SU-DHL-6 (cell line): ENCODE measurements around the gene SETBP1.

Source experiments
- H2AFZ ChIP-seq: fragments of 200-600 bp; sonication (generic); 2 replicates; pipeline ENCODE4 v1.6.1; 2014; ENCODE audit warnings: low read depth, mild to moderate bottlenecking, moderate library complexity, mixed read lengths, antibody characterized with exemption, low read length; ENCODE audit not compliant: severe bottlenecking
- H3F3A ChIP-seq: fragments of 200-600 bp; shearing (Covaris generic); 2 replicates; pipeline ENCODE4 v1.6.0; 2016; ENCODE audit warnings: antibody characterized with exemption, mild to moderate bottlenecking; ENCODE audit not compliant: insufficient read depth
- H3K27ac ChIP-seq: fragments of 200-600 bp; sonication (generic); 2 replicates; pipeline ENCODE4 v1.5.1; 2016; ENCODE audit warnings: low read depth, mild to moderate bottlenecking, low read length, moderate library complexity, mixed read lengths
- H3K27me3 ChIP-seq: fragments of 200-600 bp; sonication (generic), shearing (Covaris generic); 2 replicates; pipeline ENCODE4 v1.6.0; 2014; ENCODE audit warnings: mild to moderate bottlenecking, low read length
- H3K36me3 ChIP-seq: fragments of 200-600 bp; sonication (generic); 2 replicates; pipeline ENCODE4 v1.6.1; 2014; ENCODE audit warnings: mild to moderate bottlenecking, low read length, mixed read lengths
- H3K4me2 ChIP-seq: fragments of 300-600, 200-600 bp; shearing (Covaris generic), sonication (generic); 2 replicates; pipeline ENCODE4 v1.6.0; 2014; ENCODE audit warnings: low read length, low read depth, mild to moderate bottlenecking; ENCODE audit not compliant: poor library complexity, severe bottlenecking
- H3K4me3 ChIP-seq: fragments of 200-600 bp; sonication (generic); 2 replicates; pipeline ENCODE4 v1.5.1; 2014; ENCODE audit warnings: antibody characterized with exemption, low read length, mild to moderate bottlenecking, mixed read lengths; ENCODE audit not compliant: insufficient read depth, poor library complexity, severe bottlenecking
- H3K79me2 ChIP-seq: fragments of 200-600 bp; sonication (generic); 2 replicates; pipeline ENCODE4 v1.6.1; 2014; ENCODE audit warnings: mild to moderate bottlenecking, low read length, moderate library complexity; ENCODE audit not compliant: insufficient read depth
- H3K9ac ChIP-seq: fragments of 200-600 bp; sonication (generic); 2 replicates; pipeline ENCODE4 v1.7.0; 2014; ENCODE audit warnings: mild to moderate bottlenecking, low read length
- H3K9me2 ChIP-seq: fragments of 200-600 bp; sonication (generic); replicated peaks from 2 replicates; pipeline ENCODE4 v1.6.1; 2014; ENCODE audit warnings: low read length; ENCODE audit not compliant: insufficient read depth
- H3K9me3 ChIP-seq: fragments of 200-600 bp; sonication (generic); 2 replicates; pipeline ENCODE4 v1.6.1; 2014; ENCODE audit warnings: low read length, mixed read lengths; ENCODE audit not compliant: insufficient read depth
- H4K20me1 ChIP-seq: fragments of 200-600 bp; sonication (generic); 2 replicates; pipeline ENCODE4 v1.6.1; 2014; ENCODE audit warnings: low read depth, mild to moderate bottlenecking, antibody characterized with exemption, low read length, moderate library complexity, mixed read lengths
- EZH2phosphoT487 ChIP-seq: fragments of 200-600 bp; sonication (generic), shearing (Covaris generic); conservative IDR thresholded peaks from 2 replicates; pipeline ENCODE4 v1.6.1; 2018; ENCODE audit warnings: mild to moderate bottlenecking, antibody characterized with exemption, low read length, moderate library complexity, mixed read lengths
- TF ChIP-seq, protein P1 (sequence below): fragments of 200-600 bp; sonication (generic); IDR thresholded peaks from one replicate; pipeline ENCODE4 v1.5.1; 2017; ENCODE audit warnings: antibody characterized with exemption, mild to moderate bottlenecking, low read length, moderate library complexity; ENCODE audit not compliant: insufficient read depth, poor library complexity, severe bottlenecking

SETBP1 gene

DNA sequence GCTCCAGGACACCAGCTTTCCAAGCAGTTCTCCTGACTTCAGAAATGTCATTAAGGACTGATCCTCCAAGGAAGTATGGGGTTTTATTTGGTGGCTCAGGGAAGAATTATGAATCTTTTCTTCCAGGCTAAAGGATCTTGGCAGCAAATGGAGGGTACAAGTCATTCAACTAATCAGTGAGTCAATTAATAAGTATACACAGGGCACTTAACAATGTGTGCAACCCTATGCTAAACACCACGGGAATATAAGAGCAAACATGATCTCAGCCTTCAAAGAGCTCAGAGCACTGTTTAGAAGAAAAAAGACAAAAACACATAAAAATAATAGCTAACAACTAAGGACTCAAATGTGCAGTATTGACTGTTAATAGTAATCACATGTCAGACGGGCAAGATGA lies 234.5 kb downstream of the SETBP1 start:
- Histone ChIP-seq H3K9me3 (no peaks in the 10 kb centered on the region), H3K27me3 (no peaks in the 10 kb centered on the region), H3K9me2 (no peaks in the 10 kb centered on the region), H3K4me3 (no peak overlapping the region), H2AFZ (no peak overlapping the region), H3K4me2 (no peak overlapping the region), H3K36me3 (no peaks in the 10 kb centered on the region), H3K79me2 (no peaks in the 10 kb centered on the region), H3F3A (no peaks in the 10 kb centered on the region), H4K20me1 (no peaks in the 10 kb centered on the region), H3K9ac (no peak overlapping the region), H3K27ac (no peak overlapping the region)
- TF ChIP-seq, protein P1, sequence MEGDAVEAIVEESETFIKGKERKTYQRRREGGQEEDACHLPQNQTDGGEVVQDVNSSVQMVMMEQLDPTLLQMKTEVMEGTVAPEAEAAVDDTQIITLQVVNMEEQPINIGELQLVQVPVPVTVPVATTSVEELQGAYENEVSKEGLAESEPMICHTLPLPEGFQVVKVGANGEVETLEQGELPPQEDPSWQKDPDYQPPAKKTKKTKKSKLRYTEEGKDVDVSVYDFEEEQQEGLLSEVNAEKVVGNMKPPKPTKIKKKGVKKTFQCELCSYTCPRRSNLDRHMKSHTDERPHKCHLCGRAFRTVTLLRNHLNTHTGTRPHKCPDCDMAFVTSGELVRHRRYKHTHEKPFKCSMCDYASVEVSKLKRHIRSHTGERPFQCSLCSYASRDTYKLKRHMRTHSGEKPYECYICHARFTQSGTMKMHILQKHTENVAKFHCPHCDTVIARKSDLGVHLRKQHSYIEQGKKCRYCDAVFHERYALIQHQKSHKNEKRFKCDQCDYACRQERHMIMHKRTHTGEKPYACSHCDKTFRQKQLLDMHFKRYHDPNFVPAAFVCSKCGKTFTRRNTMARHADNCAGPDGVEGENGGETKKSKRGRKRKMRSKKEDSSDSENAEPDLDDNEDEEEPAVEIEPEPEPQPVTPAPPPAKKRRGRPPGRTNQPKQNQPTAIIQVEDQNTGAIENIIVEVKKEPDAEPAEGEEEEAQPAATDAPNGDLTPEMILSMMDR: no peak
- no peak for TF ChIP-seq EZH2phosphoT487

DNA sequence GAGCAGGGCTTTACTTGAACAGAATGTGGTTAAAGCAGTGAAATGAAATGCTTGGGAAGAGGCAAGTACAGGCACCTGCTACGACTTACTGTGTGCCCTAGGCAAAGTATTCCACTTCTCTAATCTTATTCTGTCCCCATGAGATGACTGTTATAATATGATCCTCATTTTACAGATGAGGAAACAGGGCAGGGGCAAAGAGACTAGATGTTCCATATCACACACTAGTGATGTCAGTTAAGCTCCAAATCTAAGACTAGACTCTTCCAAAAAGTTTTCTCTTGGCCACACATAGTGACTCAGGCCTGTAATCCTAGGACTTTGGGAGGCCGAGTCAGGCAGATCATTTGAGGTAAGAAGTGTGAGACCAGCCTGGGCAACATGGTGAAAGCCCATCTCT lies 235.0 kb downstream of the SETBP1 start:
- no peak overlapping the region for H2AFZ ChIP-seq
- H3K9me3 ChIP-seq: no peaks in the 10 kb centered on the region
- no peaks in the 10 kb centered on the region for H3K27me3 ChIP-seq
- no peaks in the 10 kb centered on the region for H3K79me2 ChIP-seq
- H4K20me1 ChIP-seq: no peaks in the 10 kb centered on the region
- H3K9ac ChIP-seq: no peak overlapping the region
- no peaks in the 10 kb centered on the region for H3K36me3 ChIP-seq
- H3K9me2 ChIP-seq: no peaks in the 10 kb centered on the region
- no peak overlapping the region for H3K4me3 ChIP-seq
- H3K27ac ChIP-seq: no peak overlapping the region
- no peak for TF ChIP-seq EZH2phosphoT487
- TF ChIP-seq, protein P1: no peak
- no peak overlapping the region for H3K4me2 ChIP-seq
- no peaks in the 10 kb centered on the region for H3F3A ChIP-seq

GRCh38 chr18:44916429-44917207 lies 235.9 kb downstream of the SETBP1 start:
- no peak overlapping the region for H3K9ac ChIP-seq
- no peaks in the 10 kb centered on the region for H3K9me2 ChIP-seq
- H3K4me2 ChIP-seq: no peak overlapping the region
- H3K4me3 ChIP-seq: no peak overlapping the region
- no peak overlapping the region for H2AFZ ChIP-seq
- H4K20me1 ChIP-seq: no peaks in the 10 kb centered on the region
- TF ChIP-seq, protein P1: no peak
- TF ChIP-seq EZH2phosphoT487: no peak
- no peaks in the 10 kb centered on the region for H3K9me3 ChIP-seq
- no peaks in the 10 kb centered on the region for H3K36me3 ChIP-seq
- H3K79me2 ChIP-seq: no peaks in the 10 kb centered on the region
- H3F3A ChIP-seq: no peaks in the 10 kb centered on the region
- H3K27ac ChIP-seq: no peak overlapping the region
- H3K27me3 ChIP-seq: no peaks in the 10 kb centered on the region
